H1 (cell line): ENCODE data around the gene NEURL4. TPM values are rescaled to one million over a fixed set of nuclear protein-coding genes. Genes with fewer than 3 reads are reported as not detected.

ENCODE experiments used
- BACH1 ChIP-seq: IDR thresholded peaks from 2 replicates; pipeline ENCODE4 v1.6.1; 2012; ENCODE audit warnings: low read length, improper control_type of control experiment
- BRCA1 ChIP-seq: IDR thresholded peaks from 2 replicates; pipeline ENCODE4 v1.6.1; 2012; ENCODE audit warnings: low read depth, low read length, improper control_type of control experiment
- CHD2 ChIP-seq: IDR thresholded peaks from 2 replicates; pipeline ENCODE4 v1.6.1; 2012; ENCODE audit warnings: low read length, improper control_type of control experiment
- CTBP2 ChIP-seq: IDR thresholded peaks from 2 replicates; pipeline ENCODE4 v1.7.0; 2011; ENCODE audit warnings: borderline replicate concordance, mild to moderate bottlenecking, moderate library complexity, mixed read lengths, low read length; ENCODE audit not compliant: insufficient read depth, insufficient read length
- EP300 ChIP-seq, 2 experiments: IDR thresholded peaks; 1 replicate in 1 of 2; 2 replicates in 1 of 2; pipeline ENCODE4 v1.6.1; 2011 to 2012; ENCODE audit warnings: low read depth in 2 of 2, low read length in 2 of 2, mild to moderate bottlenecking in 2 of 2, borderline replicate concordance in 1 of 2, inconsistent platforms in 1 of 2, moderate library complexity in 1 of 2
- FOSL1 ChIP-seq: IDR thresholded peaks from 2 replicates; pipeline ENCODE4 v1.6.1; 2011; ENCODE audit warnings: mild to moderate bottlenecking, low read depth, low read length, moderate library complexity; ENCODE audit not compliant: insufficient read depth
- MAFK ChIP-seq: IDR thresholded peaks from 2 replicates; pipeline ENCODE4 v1.6.1; 2012; ENCODE audit warnings: low read depth, mild to moderate bottlenecking, improper control_type of control experiment, low read length
- NANOG ChIP-seq: IDR thresholded peaks from 2 replicates; pipeline ENCODE4 v1.6.1; 2011; ENCODE audit warnings: low read length, low read depth, mild to moderate bottlenecking, inconsistent platforms; ENCODE audit not compliant: insufficient read depth, poor library complexity, severe bottlenecking
- PHF8 ChIP-seq: fragments of 200-600 bp; sonication (generic); conservative IDR thresholded peaks from 2 replicates; pipeline ENCODE4 v1.7.1; 2012; ENCODE audit warnings: low read depth, mild to moderate bottlenecking, inconsistent platforms, low read length, moderate library complexity
- RBBP5 ChIP-seq: IDR thresholded peaks from 2 replicates; pipeline ENCODE4 v1.7.1; 2012; ENCODE audit warnings: low read depth, mild to moderate bottlenecking, inconsistent platforms, low read length, moderate library complexity, borderline replicate concordance
- RNF2 ChIP-seq: fragments of 200-900, 300-1000 bp; sonication (generic); IDR thresholded peaks from 2 replicates; pipeline ENCODE4 v1.7.1; 2016; ENCODE audit warnings: borderline replicate concordance, low read depth, mild to moderate bottlenecking, antibody characterized with exemption, low read length; ENCODE audit not compliant: poor library complexity, severe bottlenecking; ENCODE audit errors: missing control alignments
- RXRA ChIP-seq: IDR thresholded peaks from 2 replicates; pipeline ENCODE4 v1.6.1; 2011; ENCODE audit warnings: low read depth, mild to moderate bottlenecking, low read length, moderate library complexity; ENCODE audit not compliant: insufficient read depth
- SIRT6 ChIP-seq: IDR thresholded peaks from one replicate; pipeline ENCODE4 v1.7.1; 2012; ENCODE audit warnings: low read length, inconsistent platforms
- SP1 ChIP-seq: IDR thresholded peaks from 2 replicates; pipeline ENCODE4 v1.6.1; 2011; ENCODE audit warnings: low read depth, low read length
- SP2 ChIP-seq: IDR thresholded peaks from 2 replicates; pipeline ENCODE4 v1.6.1; 2012; ENCODE audit warnings: mild to moderate bottlenecking, low read length, inconsistent platforms
- TAF7 ChIP-seq: optimal IDR thresholded peaks from 2 replicates; pipeline ENCODE3; 2011; ENCODE audit warnings: low read depth, mild to moderate bottlenecking, inconsistent platforms, low read length, moderate library complexity, borderline replicate concordance
- TBP ChIP-seq: IDR thresholded peaks from 2 replicates; pipeline ENCODE4 v1.6.1; 2011; ENCODE audit warnings: low read depth, low read length, improper control_type of control experiment
- YY1 ChIP-seq: IDR thresholded peaks from 2 replicates; pipeline ENCODE4 v1.6.1; 2011; ENCODE audit warnings: low read depth, mild to moderate bottlenecking, low read length
- polyA plus RNA-seq, 7 experiments: library from polyadenylated mRNA; depleted of rRNA in 3 of 7; stranded (reverse) in 5 of 7; unstranded in 2 of 7; fragments of >200 nt in 5 of 7; fragments of 200-250 nt in 2 of 7; gene quantifications; 1 replicate in 5 of 7; 2 replicates in 1 of 7; 4 replicates in 1 of 7; pipeline versions ENCODE4 v1.2.1 to v1.2.3, GENCODE V29; 2011 to 2013; ENCODE audit warnings: missing spikeins in 2 of 7, mixed read lengths in 2 of 7
- total RNA-seq: library from RNA; stranded (reverse); fragmentation: NEBNext Ultra II Directional; extraction: Animal tissue kit (Norgen Biotek cat#: 25700); gene quantifications from 2 replicates; pipeline ENCODE4 v1.2.1, GENCODE V29; 2021
- TF ChIP-seq, protein P1 (sequence below): IDR thresholded peaks from 2 replicates; pipeline ENCODE4 v1.6.1; 2011; ENCODE audit warnings: low read length, improper control_type of control experiment

The NEURL4 gene
- total and polyA plus RNA-seq, 2 of the 8 experiments (the other 6 are each of a cell fraction or from before 2014, with no cell fraction given): 29.6 to 46.8 TPM

- TF ChIP-seq NANOG (no peak), CHD2 (no peak), TAF7 (no peak), EP300 (IDR thresholded peaks at IDR 0.05; ENCODE audit: borderline replicate concordance in 1 of 2, low read depth in 2 of 2, low read length in 2 of 2) (no peak), YY1 (no peak), BRCA1 (no peak), SIRT6 (no peak), PHF8 (no peak), MAFK (no peak), SP2 (no peak), SP1 (no peak), RBBP5 (0 out of 2 replicates have a peak, but pooled peaks have one; percentile 69), CTBP2 (no peak), BACH1 (no peak), RNF2 (no peak), FOSL1 (no peak), TBP (no peak), RXRA (no peak)
- TF ChIP-seq, protein P1, sequence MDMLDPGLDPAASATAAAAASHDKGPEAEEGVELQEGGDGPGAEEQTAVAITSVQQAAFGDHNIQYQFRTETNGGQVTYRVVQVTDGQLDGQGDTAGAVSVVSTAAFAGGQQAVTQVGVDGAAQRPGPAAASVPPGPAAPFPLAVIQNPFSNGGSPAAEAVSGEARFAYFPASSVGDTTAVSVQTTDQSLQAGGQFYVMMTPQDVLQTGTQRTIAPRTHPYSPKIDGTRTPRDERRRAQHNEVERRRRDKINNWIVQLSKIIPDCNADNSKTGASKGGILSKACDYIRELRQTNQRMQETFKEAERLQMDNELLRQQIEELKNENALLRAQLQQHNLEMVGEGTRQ: peak; percentile 85
Observed at GRCh38 chr17:7294614-7295153, 34.5 kb downstream of the NEURL4 start, which contains the start of gene YBX2 (continued).
